ENCODE measurements around the gene NDUFA5. TPM values are rescaled to one million over a fixed set of nuclear protein-coding genes. Genes with fewer than 3 reads are reported as not detected.

The NDUFA5 gene
- total RNA-seq, 1 donor from 2014 or later, result 30.1 TPM

- TF ChIP-seq CTCF (conservative IDR thresholded peaks at IDR 0.05; ENCODE audit: low read depth, low read length), result no peak
- no peak overlapping the region for H3K4me3 ChIP-seq (ENCODE audit: low read depth, low read length)
Observed at GRCh38 chr7:123598657-123599056, 41.0 kb upstream of the NDUFA5 start.

GRCh38 chr7:123594813-123595241, 37.2 kb upstream of the NDUFA5 start:
- no peak for DNase-seq (ENCODE audit: low read depth)
- TF ChIP-seq CTCF (conservative IDR thresholded peaks at IDR 0.05; ENCODE audit: low read depth, low read length), result no peak
- no peak overlapping the region for H3K4me3 ChIP-seq (ENCODE audit: low read depth, low read length)

More at GRCh38 chr7:123598657-123599056, 41.0 kb upstream of the NDUFA5 start:
- DNase-seq (ENCODE audit: low read depth), result no peak

- no peak for DNase-seq (ENCODE audit: low read depth)
- TF ChIP-seq CTCF (conservative IDR thresholded peaks at IDR 0.05; ENCODE audit: low read depth, low read length), result no peak
Observed at GRCh38 chr7:123588376-123588775, 30.8 kb upstream of the NDUFA5 start.

GRCh38 chr7:123583821-123584220, 26.2 kb upstream of the NDUFA5 start:
- no peak for DNase-seq (ENCODE audit: low read depth)
- no peak for TF ChIP-seq CTCF (conservative IDR thresholded peaks at IDR 0.05; ENCODE audit: low read depth, low read length)
- no peak overlapping the region for H3K4me3 ChIP-seq (ENCODE audit: low read depth, low read length)

More at GRCh38 chr7:123588376-123588775, 30.8 kb upstream of the NDUFA5 start:
- no peak overlapping the region for H3K4me3 ChIP-seq (ENCODE audit: low read depth, low read length)

- H3K4me3 ChIP-seq (ENCODE audit: low read depth, low read length), result peak overlapping the region; percentile 15
- no peak for DNase-seq (ENCODE audit: low read depth)
- TF ChIP-seq CTCF (conservative IDR thresholded peaks at IDR 0.05; ENCODE audit: low read depth, low read length), result no peak
Observed at GRCh38 chr7:123581162-123581459, 23.5 kb upstream of the NDUFA5 start.

GRCh38 chr7:123580406-123581161, 23.0 kb upstream of the NDUFA5 start:
- DNase-seq (ENCODE audit: low read depth), result no peak
- TF ChIP-seq CTCF (conservative IDR thresholded peaks at IDR 0.05; ENCODE audit: low read depth, low read length), result peak; percentile 92
- peak overlapping the region; percentile 15 for H3K4me3 ChIP-seq (ENCODE audit: low read depth, low read length)

- no peak overlapping the region for H3K4me3 ChIP-seq (ENCODE audit: low read depth, low read length)
- DNase-seq (ENCODE audit: low read depth), result no peak
- no peak for TF ChIP-seq CTCF (conservative IDR thresholded peaks at IDR 0.05; ENCODE audit: low read depth, low read length)
Observed at GRCh38 chr7:123579416-123579815, 21.8 kb upstream of the NDUFA5 start.
